H9 (cell line): Measurements from ENCODE around the gene IZUMO3. TPM values are rescaled to one million over a fixed set of nuclear protein-coding genes. Genes with fewer than 3 reads are reported as not detected.

ENCODE experiments used
- DNase-seq: peaks from one replicate; pipeline ENCODE4 v3.0.0-alpha.2; 2017
- H2AFZ ChIP-seq: one replicate; pipeline ENCODE4 v1.6.1; 2013; ENCODE audit warnings: mild to moderate bottlenecking, low read length, control low read depth, moderate library complexity
- H2AK5ac ChIP-seq: 2 replicates; pipeline ENCODE4 v1.6.1; 2013; ENCODE audit warnings: low read length, control low read depth, mixed read lengths; ENCODE audit not compliant: insufficient read length
- H2BK120ac ChIP-seq: one replicate; pipeline ENCODE4 v1.6.1; 2013; ENCODE audit warnings: low read depth, mild to moderate bottlenecking, low read length, control low read depth, inconsistent platforms; ENCODE audit not compliant: poor library complexity, severe bottlenecking
- H2BK12ac ChIP-seq: 2 replicates; pipeline ENCODE4 v1.6.1; 2013; ENCODE audit warnings: low read length, control low read depth, mixed read lengths, low read depth; ENCODE audit not compliant: insufficient read length
- H2BK15ac ChIP-seq: 2 replicates; pipeline ENCODE4 v1.6.1; 2013; ENCODE audit warnings: low read depth, low read length, control low read depth
- H2BK20ac ChIP-seq: one replicate; pipeline ENCODE4 v1.6.1; 2013; ENCODE audit warnings: low read depth, mild to moderate bottlenecking, low read length, control low read depth, inconsistent platforms; ENCODE audit not compliant: poor library complexity, severe bottlenecking
- H2BK5ac ChIP-seq: 2 replicates; pipeline ENCODE4 v1.6.1; 2013; ENCODE audit warnings: low read length, control low read depth, mixed read lengths; ENCODE audit not compliant: insufficient read length
- H3K14ac ChIP-seq: 2 replicates; pipeline ENCODE4 v1.6.1; 2013; ENCODE audit warnings: low read length, control low read depth; ENCODE audit not compliant: insufficient read depth
- H3K18ac ChIP-seq: 2 replicates; pipeline ENCODE4 v1.6.1; 2013; ENCODE audit warnings: low read depth, mild to moderate bottlenecking, mixed read lengths, low read length, control low read depth; ENCODE audit not compliant: insufficient read length
- H3K23ac ChIP-seq: 2 replicates; pipeline ENCODE4 v1.6.1; 2013; ENCODE audit warnings: low read length, control low read depth, mixed read lengths, low read depth; ENCODE audit not compliant: insufficient read length
- H3K23me2 ChIP-seq: 2 replicates; pipeline ENCODE4 v1.6.1; 2013; ENCODE audit warnings: low read depth, mild to moderate bottlenecking, mixed read lengths, low read length, control low read depth; ENCODE audit not compliant: insufficient read length, poor library complexity, severe bottlenecking
- H3K27ac ChIP-seq: 2 replicates; pipeline ENCODE4 v1.5.1; 2013; ENCODE audit warnings: low read length, control low read depth, mixed read lengths, low read depth; ENCODE audit not compliant: insufficient read length
- H3K27me3 ChIP-seq: 2 replicates; pipeline ENCODE4 v1.6.1; 2013; ENCODE audit warnings: low read length, control low read depth, inconsistent platforms; ENCODE audit not compliant: insufficient read depth
- H3K4ac ChIP-seq: 2 replicates; pipeline ENCODE4 v1.6.1; 2013; ENCODE audit warnings: low read depth, mild to moderate bottlenecking, control low read depth, inconsistent platforms, low read length, moderate library complexity
- H3K4me1 ChIP-seq: 2 replicates; pipeline ENCODE4 v1.6.1; 2013; ENCODE audit warnings: low read length, control low read depth, inconsistent platforms; ENCODE audit not compliant: insufficient read depth
- H3K4me2 ChIP-seq: 2 replicates; pipeline ENCODE4 v1.6.1; 2013; ENCODE audit warnings: low read length, control low read depth, mixed read lengths; ENCODE audit not compliant: insufficient read length, insufficient read depth
- H3K56ac ChIP-seq: 2 replicates; pipeline ENCODE4 v1.6.1; 2013; ENCODE audit warnings: low read depth, mild to moderate bottlenecking, mixed read lengths, low read length, control low read depth; ENCODE audit not compliant: insufficient read length
- H3K79me1 ChIP-seq: 2 replicates; pipeline ENCODE4 v1.6.1; 2013; ENCODE audit warnings: low read depth, mild to moderate bottlenecking, moderate library complexity, low read length, control low read depth, inconsistent platforms; ENCODE audit not compliant: insufficient read depth, poor library complexity, severe bottlenecking
- H3K79me2 ChIP-seq: 2 replicates; pipeline ENCODE4 v1.6.1; 2013; ENCODE audit warnings: low read length, control low read depth, inconsistent platforms; ENCODE audit not compliant: insufficient read depth
- H3K9ac ChIP-seq: 2 replicates; pipeline ENCODE4 v1.6.1; 2013; ENCODE audit warnings: low read length, control low read depth, mixed read lengths; ENCODE audit not compliant: insufficient read length; ENCODE audit errors: extremely low read depth
- H3K9me3 ChIP-seq: one replicate; pipeline ENCODE4 v1.6.1; 2013; ENCODE audit warnings: low read depth, low read length, inconsistent platforms; ENCODE audit not compliant: control insufficient read depth
- H3T11ph ChIP-seq: one replicate; pipeline ENCODE4 v1.6.1; 2013; ENCODE audit warnings: mild to moderate bottlenecking, low read length, control low read depth, inconsistent platforms
- H4K20me1 ChIP-seq: one replicate; pipeline ENCODE4 v1.6.1; 2013; ENCODE audit not compliant: control insufficient read depth, insufficient read length, insufficient read depth
- H4K5ac ChIP-seq: 2 replicates; pipeline ENCODE4 v1.6.1; 2013; ENCODE audit warnings: low read depth, mild to moderate bottlenecking, mixed read lengths, low read length, control low read depth; ENCODE audit not compliant: insufficient read length
- H4K8ac ChIP-seq: replicated peaks from 2 replicates; pipeline ENCODE4 v1.6.1; 2013; ENCODE audit warnings: low read length, control low read depth, mixed read lengths, low read depth; ENCODE audit not compliant: insufficient read length
- H4K91ac ChIP-seq: 2 replicates; pipeline ENCODE4 v1.6.1; 2013; ENCODE audit warnings: low read depth, mild to moderate bottlenecking, moderate library complexity, mixed read lengths, low read length, control low read depth; ENCODE audit not compliant: insufficient read length
- H3K27ac Mint-ChIP-seq, 3 experiments: 2 replicates in 2 of 3; 3 replicates in 1 of 3; pipeline ENCODE4 v1.8.0; 2020 to 2021; ENCODE audit warnings: mixed read lengths in 3 of 3, mild to moderate bottlenecking in 1 of 3, moderate library complexity in 1 of 3
- H3K27me3 Mint-ChIP-seq: 2 replicates; pipeline ENCODE4 v1.8.0; 2021; ENCODE audit warnings: low read depth, mild to moderate bottlenecking, moderate library complexity, mixed read lengths
- H3K36me3 Mint-ChIP-seq, 3 experiments: 2 replicates in 2 of 3; 3 replicates in 1 of 3; pipeline ENCODE4 v1.8.0; 2020 to 2021; ENCODE audit warnings: low read depth in 3 of 3, mixed read lengths in 3 of 3; ENCODE audit not compliant: insufficient read depth in 1 of 3
- H3K4me1 Mint-ChIP-seq, 2 experiments: 2 replicates each; pipeline ENCODE4 v1.8.0; 2020; ENCODE audit warnings: mixed read lengths in 2 of 2
- H3K4me3 Mint-ChIP-seq, 2 experiments: 2 replicates in 1 of 2; 3 replicates in 1 of 2; pipeline ENCODE4 v1.8.0; 2020 to 2021; ENCODE audit warnings: mild to moderate bottlenecking in 2 of 2, mixed read lengths in 2 of 2, moderate library complexity in 1 of 2
- H3K9me3 Mint-ChIP-seq, 2 experiments: 2 replicates in 1 of 2; 3 replicates in 1 of 2; pipeline ENCODE4 v1.8.0; 2020; ENCODE audit warnings: mild to moderate bottlenecking in 2 of 2, mixed read lengths in 2 of 2, moderate library complexity in 1 of 2
- CTCF ChIP-seq: fragments of 200-600 bp; sonication (generic); conservative IDR thresholded peaks from 3 replicates; pipeline ENCODE4 v1.8.0; 2021; ENCODE audit warnings: antibody characterized with exemption, mild to moderate bottlenecking
- WGBS: extraction: QIAGEN DNeasy Blood & Tissue Kit; methylation state at CpG from one replicate; pipeline ENCODE4 v1.1.7; 2013; ENCODE audit warnings: missing lambda C conversion rate, low lambda C conversion rate, mixed read lengths; ENCODE audit not compliant: insufficient read length; ENCODE audit errors: extremely low coverage; 5-methylcytosine and 5-hydroxymethylcytosine counted together
- total RNA-seq: library from RNA; stranded (reverse); gene quantifications from 2 replicates; pipeline ENCODE4 v1.2.1, GENCODE V29; 2021

Gene IZUMO3
- total RNA-seq, 1 experiment from 2014 or later = not detected

DNA sequence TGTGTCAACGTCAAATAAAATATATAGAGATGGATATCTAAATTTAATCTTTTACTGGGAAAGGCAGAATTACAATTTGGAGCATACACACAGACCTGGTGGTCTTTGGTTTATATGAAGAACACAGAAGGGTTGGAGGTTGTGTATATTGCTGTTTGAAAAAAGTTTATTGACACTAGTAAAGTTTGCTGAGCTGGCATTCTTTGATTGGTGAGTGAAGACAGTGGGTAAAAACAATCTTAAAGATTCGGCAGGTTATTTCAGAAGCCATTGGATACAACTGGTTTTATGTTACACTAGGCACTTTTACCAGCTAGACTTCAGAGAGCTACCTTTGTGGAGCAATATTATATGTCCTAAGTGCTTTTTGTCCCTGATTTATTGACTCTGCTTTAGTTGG is 27.2 kb downstream of the IZUMO3 start:
- H3K4me1 Mint-ChIP-seq = no peaks in the 10 kb centered on the region
- no peak overlapping the region for H2AFZ ChIP-seq
- no peak for DNase-seq
- no peak overlapping the region for H3K56ac ChIP-seq
- H3K4ac ChIP-seq = no peak overlapping the region
- no peak for TF ChIP-seq CTCF
- no peak overlapping the region for H2BK15ac ChIP-seq
- no peak overlapping the region for H3K9ac ChIP-seq
- no peak overlapping the region for H3K14ac ChIP-seq
- H3K23ac ChIP-seq = no peak overlapping the region
- no peak overlapping the region for H4K5ac ChIP-seq
- H2BK120ac ChIP-seq = no peak overlapping the region
- no peak overlapping the region for H3T11ph ChIP-seq
- H3K36me3 Mint-ChIP-seq = no peaks in the 10 kb centered on the region
- H4K20me1 ChIP-seq = no peaks in the 10 kb centered on the region
- H2AK5ac ChIP-seq = no peak overlapping the region
- H3K27ac ChIP-seq = no peak overlapping the region
- H3K9me3 ChIP-seq = no peaks in the 10 kb centered on the region
- no peak overlapping the region for H2BK12ac ChIP-seq
- H3K79me1 ChIP-seq = no peaks in the 10 kb centered on the region
- H3K9me3 Mint-ChIP-seq = no peaks in the 10 kb centered on the region; a peak in 1 of 5 replicates
- no peak overlapping the region for H3K18ac ChIP-seq
- H2BK20ac ChIP-seq = no peak overlapping the region
- H3K4me2 ChIP-seq = no peak overlapping the region
- H3K27ac Mint-ChIP-seq = no peak overlapping the region
- no peak overlapping the region for H3K4me3 Mint-ChIP-seq
- no peaks in the 10 kb centered on the region for H3K23me2 ChIP-seq
- H3K27me3 Mint-ChIP-seq = no peaks in the 10 kb centered on the region
- no peaks in the 10 kb centered on the region for H3K27me3 ChIP-seq
- no peak overlapping the region for H4K8ac ChIP-seq
- no CpG with 5 or more reads among the region's 2 CpGs for WGBS
- H3K4me1 ChIP-seq = no peaks in the 10 kb centered on the region
- H2BK5ac ChIP-seq = no peak overlapping the region
- no peaks in the 10 kb centered on the region for H3K79me2 ChIP-seq
- H4K91ac ChIP-seq = no peak overlapping the region
